Measurements from ENCODE around the gene CLDN24.
"Not testable (repeated sequence)": the region's sequence is repeated elsewhere in the genome, so short reads cannot be mapped to it uniquely, and the experiment has no call there.

CLDN24 gene

DNA sequence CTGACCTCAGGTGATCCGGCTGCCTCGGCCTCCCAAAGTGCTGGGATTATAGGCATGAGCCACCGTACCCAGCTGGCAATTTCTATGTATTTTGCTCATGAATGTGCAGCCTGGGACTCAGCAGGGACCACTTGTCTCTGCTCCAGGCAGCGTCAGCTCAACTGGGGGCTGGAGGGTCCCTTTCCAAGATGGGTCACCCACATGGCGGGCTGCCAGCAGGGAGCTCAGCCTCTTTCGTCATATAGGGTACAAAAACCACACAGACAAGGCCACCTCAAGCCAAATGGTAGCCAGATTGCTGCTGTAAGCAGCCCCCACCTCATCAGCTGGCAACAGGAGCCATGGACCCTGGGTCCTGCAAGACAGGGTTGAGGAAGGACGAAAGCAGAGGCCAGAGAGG, 2.4 kb upstream of the CLDN24 start:
- Histone ChIP-seq H3K9me3 (ENCODE audit: severe bottlenecking) (peaks cover 7% of the 10 kb centered on the region), H3K27me3 (ENCODE audit: insufficient read depth, low read depth, severe bottlenecking) (no peaks in the 10 kb centered on the region), H3K36me3 (no peaks in the 10 kb centered on the region), H3K4me3 (ENCODE audit: low read depth, low read length) (no peak overlapping the region), H3K27ac (no peak overlapping the region)
- DNase-seq = no peak
- TF ChIP-seq, protein P1, sequence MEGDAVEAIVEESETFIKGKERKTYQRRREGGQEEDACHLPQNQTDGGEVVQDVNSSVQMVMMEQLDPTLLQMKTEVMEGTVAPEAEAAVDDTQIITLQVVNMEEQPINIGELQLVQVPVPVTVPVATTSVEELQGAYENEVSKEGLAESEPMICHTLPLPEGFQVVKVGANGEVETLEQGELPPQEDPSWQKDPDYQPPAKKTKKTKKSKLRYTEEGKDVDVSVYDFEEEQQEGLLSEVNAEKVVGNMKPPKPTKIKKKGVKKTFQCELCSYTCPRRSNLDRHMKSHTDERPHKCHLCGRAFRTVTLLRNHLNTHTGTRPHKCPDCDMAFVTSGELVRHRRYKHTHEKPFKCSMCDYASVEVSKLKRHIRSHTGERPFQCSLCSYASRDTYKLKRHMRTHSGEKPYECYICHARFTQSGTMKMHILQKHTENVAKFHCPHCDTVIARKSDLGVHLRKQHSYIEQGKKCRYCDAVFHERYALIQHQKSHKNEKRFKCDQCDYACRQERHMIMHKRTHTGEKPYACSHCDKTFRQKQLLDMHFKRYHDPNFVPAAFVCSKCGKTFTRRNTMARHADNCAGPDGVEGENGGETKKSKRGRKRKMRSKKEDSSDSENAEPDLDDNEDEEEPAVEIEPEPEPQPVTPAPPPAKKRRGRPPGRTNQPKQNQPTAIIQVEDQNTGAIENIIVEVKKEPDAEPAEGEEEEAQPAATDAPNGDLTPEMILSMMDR (IDR thresholded peaks at IDR 0.05; ENCODE audit: low read depth, low read length) = no peak

DNA sequence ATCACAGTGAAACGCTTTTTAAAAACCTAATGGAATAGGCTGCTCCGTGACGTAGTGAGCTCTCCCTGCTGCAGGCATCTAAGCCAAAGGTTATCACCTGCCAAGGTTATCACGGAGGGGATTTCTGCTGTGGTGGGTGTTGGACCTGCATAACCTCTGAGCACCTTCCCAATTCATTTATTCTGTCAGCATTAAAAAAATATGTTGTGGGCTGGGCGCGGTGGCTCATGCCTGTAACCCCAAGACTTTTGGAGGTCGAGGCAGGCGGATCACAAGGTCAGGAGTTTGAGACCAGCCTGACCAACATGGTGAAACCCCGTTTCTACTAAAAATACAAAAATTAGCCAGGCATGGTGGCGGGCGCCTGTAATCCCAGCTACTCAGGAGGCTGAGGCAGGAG, 1.8 kb upstream of the CLDN24 start:
- H3K4me3 ChIP-seq (ENCODE audit: low read depth, low read length); H3K27me3 ChIP-seq (ENCODE audit: insufficient read depth, low read depth, severe bottlenecking); H3K36me3 ChIP-seq; H3K27ac ChIP-seq; H3K9me3 ChIP-seq (ENCODE audit: severe bottlenecking); DNase-seq: not testable (repeated sequence)

DNA sequence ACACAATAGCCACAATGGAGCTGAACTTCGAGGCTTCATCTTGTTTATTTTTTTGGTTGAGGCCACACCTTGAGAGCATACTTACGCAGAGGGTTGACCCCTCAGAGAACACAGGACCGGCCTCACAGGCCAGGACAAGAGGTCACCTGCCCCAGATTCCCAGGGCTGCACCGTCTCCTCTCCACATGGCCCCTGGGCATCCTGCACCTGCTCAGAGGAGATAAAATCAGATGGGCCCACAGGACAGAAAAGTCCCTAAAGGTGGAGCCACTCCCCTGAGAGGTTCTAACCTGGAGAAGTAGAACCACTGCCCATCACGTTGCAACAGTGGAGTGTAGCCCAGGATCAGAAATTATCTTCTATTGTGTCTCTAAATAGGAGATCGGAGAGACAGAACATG, 1.1 kb upstream of the CLDN24 start:
- no peak for DNase-seq
- Histone ChIP-seq H3K27me3 (ENCODE audit: insufficient read depth, low read depth, severe bottlenecking) (no peaks in the 10 kb centered on the region), H3K27ac (no peak overlapping the region), H3K4me3 (ENCODE audit: low read depth, low read length) (no peak overlapping the region), H3K36me3 (no peaks in the 10 kb centered on the region), H3K9me3 (ENCODE audit: severe bottlenecking) (peaks cover 7% of the 10 kb centered on the region)
- TF ChIP-seq, protein P1 (IDR thresholded peaks at IDR 0.05; ENCODE audit: low read depth, low read length) = no peak

DNA sequence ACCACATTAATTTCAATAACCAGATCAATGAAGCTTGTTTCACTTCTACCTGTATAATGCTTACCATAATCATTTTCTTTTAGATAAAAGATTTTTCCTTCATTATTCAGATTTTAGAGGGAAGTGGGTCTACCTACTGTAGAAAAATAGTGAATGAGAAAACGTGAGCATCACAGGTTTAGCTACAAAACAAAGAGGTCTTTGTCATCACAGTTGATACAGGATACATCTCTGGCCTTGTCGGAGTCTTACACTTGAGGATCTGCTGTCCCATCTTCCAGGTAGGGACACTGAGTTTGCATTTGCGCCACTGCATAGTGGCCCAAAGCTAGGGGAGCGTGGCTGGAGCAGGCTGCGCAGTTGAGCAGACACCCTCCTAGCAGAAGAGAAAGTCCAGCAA, 710 bp downstream of the CLDN24 start:
- no peak for DNase-seq
- TF ChIP-seq, protein P1 (IDR thresholded peaks at IDR 0.05; ENCODE audit: low read depth, low read length) = no peak
- Histone ChIP-seq H3K36me3 (no peaks in the 10 kb centered on the region), H3K27ac (no peak overlapping the region), H3K27me3 (ENCODE audit: insufficient read depth, low read depth, severe bottlenecking) (no peaks in the 10 kb centered on the region), H3K9me3 (ENCODE audit: severe bottlenecking) (peaks cover 2% of the 10 kb centered on the region), H3K4me3 (ENCODE audit: low read depth, low read length) (no peak overlapping the region)

DNA sequence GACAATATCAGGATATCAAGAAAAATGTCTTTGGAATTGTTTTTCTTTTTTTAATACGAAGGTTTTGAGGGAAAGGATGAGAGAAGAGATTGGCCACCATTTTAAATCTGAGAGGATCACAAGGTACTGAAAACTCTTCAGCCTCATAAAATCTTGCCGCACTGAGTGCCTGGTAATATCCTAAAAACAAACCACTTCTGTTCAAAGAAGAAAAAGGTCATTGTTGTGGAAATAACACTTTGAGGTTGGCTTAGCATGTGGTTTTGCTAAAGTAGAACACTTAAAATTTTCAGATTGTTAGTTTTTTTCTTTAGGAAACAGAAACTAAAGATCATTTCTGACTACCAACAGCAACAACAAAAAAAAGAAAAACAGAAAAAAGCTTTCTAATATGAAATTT, 1.1 kb downstream of the CLDN24 start:
- H3K27ac ChIP-seq = no peak overlapping the region
- TF ChIP-seq, protein P1 (IDR thresholded peaks at IDR 0.05; ENCODE audit: low read depth, low read length) = no peak
- no peaks in the 10 kb centered on the region for H3K9me3 ChIP-seq (ENCODE audit: severe bottlenecking)
- DNase-seq = no peak
- no peaks in the 10 kb centered on the region for H3K36me3 ChIP-seq
- no peaks in the 10 kb centered on the region for H3K27me3 ChIP-seq (ENCODE audit: insufficient read depth, low read depth, severe bottlenecking)
- no peak overlapping the region for H3K4me3 ChIP-seq (ENCODE audit: low read depth, low read length)

DNA sequence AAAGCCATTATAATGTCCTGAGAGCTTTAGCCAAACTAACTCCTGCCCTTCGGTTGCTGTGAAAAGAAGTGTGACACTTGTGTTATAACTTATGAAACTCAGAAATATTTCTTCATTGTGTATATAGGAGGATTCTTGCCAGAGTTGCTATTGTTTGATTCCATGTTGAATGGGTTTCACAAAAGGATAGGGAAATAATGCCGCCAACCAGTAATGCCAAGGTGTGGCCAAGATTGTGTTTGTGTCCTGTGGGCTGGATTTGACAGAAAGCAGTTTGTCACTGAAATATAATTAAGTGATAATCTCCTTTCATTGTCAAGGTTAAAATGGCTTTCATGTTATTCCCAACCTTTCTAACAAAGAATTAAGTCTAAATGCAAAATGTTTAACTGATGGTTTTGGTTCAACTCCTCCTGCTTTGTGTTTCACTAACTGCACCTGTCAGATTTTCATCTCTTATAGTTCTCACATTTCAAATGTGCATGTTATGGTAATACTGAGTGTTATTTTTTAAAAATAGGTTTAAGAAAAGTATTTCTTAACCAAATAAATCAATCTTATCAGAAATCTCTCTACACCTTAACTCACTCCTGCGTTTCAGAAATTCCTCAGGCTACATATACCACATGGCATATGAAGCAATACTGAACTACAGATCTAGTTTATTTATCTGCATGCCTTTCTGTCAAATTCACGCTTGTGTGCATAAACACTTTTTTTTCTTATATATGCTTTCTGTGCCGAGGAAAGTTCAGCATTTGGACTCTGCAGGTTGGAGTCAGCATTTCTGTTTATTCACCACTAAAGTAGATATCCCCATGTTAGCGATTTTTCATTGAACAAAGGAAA, 1.8 kb downstream of the CLDN24 start, which contains the start of gene CLDN22:
Gene CLDN22, minus strand, starts transcription at position 66 of the 849 bp plus-strand sequence. Its CDS starts 58 bp downstream, at position 8.
- Histone ChIP-seq H3K36me3 (no peaks in the 10 kb centered on the region), H3K27ac (no peak within 1 kb of the TSS), H3K27me3 (ENCODE audit: insufficient read depth, low read depth, severe bottlenecking) (no peaks in the 10 kb centered on the region), H3K4me3 (ENCODE audit: low read depth, low read length) (no peak within 1 kb of the TSS), H3K9me3 (ENCODE audit: severe bottlenecking) (no peaks in the 10 kb centered on the region)
- TF ChIP-seq, protein P1 (IDR thresholded peaks at IDR 0.05; ENCODE audit: low read depth, low read length) = no peak
- DNase-seq = no peak

All from WERI-Rb-1 (cell line).